ENCODE data around the gene IQCB1.

DNA sequence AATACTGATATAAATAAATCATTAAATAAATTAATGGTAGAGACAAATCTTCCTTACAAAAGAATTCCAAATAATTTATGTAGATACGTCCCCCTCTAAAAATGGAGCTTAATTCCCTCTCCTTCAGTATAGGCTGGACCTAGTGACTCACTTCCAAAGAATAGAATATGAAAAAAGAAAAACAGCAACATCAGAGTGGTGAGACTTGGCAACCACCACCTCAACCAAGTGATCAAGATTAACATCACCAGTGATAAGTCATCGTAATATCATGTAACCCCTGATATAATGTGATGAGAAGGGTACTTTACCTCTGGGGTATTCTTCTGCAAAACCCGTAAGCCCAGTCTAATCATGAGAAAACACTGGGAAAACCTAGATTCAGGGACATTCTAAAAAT lies 98.7 kb downstream of the IQCB1 start:
- TF ChIP-seq, protein P1, sequence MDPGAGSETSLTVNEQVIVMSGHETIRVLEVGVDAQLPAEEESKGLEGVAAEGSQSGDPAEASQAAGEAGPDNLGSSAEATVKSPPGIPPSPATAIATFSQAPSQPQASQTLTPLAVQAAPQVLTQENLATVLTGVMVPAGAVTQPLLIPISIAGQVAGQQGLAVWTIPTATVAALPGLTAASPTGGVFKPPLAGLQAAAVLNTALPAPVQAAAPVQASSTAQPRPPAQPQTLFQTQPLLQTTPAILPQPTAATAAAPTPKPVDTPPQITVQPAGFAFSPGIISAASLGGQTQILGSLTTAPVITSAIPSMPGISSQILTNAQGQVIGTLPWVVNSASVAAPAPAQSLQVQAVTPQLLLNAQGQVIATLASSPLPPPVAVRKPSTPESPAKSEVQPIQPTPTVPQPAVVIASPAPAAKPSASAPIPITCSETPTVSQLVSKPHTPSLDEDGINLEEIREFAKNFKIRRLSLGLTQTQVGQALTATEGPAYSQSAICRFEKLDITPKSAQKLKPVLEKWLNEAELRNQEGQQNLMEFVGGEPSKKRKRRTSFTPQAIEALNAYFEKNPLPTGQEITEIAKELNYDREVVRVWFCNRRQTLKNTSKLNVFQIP (CRISPR knock-in tag; IDR thresholded peaks at IDR 0.05; ENCODE audit: borderline replicate concordance, low read depth), result no peak
- TF ChIP-seq, protein P2, sequence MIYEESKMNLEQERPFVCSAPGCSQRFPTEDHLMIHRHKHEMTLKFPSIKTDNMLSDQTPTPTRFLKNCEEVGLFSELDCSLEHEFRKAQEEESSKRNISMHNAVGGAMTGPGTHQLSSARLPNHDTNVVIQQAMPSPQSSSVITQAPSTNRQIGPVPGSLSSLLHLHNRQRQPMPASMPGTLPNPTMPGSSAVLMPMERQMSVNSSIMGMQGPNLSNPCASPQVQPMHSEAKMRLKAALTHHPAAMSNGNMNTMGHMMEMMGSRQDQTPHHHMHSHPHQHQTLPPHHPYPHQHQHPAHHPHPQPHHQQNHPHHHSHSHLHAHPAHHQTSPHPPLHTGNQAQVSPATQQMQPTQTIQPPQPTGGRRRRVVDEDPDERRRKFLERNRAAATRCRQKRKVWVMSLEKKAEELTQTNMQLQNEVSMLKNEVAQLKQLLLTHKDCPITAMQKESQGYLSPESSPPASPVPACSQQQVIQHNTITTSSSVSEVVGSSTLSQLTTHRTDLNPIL (CRISPR knock-in tag; IDR thresholded peaks at IDR 0.05; ENCODE audit: low read depth), result no peak
- TF ChIP-seq, protein P3, sequence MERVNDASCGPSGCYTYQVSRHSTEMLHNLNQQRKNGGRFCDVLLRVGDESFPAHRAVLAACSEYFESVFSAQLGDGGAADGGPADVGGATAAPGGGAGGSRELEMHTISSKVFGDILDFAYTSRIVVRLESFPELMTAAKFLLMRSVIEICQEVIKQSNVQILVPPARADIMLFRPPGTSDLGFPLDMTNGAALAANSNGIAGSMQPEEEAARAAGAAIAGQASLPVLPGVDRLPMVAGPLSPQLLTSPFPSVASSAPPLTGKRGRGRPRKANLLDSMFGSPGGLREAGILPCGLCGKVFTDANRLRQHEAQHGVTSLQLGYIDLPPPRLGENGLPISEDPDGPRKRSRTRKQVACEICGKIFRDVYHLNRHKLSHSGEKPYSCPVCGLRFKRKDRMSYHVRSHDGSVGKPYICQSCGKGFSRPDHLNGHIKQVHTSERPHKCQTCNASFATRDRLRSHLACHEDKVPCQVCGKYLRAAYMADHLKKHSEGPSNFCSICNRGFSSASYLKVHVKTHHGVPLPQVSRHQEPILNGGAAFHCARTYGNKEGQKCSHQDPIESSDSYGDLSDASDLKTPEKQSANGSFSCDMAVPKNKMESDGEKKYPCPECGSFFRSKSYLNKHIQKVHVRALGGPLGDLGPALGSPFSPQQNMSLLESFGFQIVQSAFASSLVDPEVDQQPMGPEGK (CRISPR knock-in tag; IDR thresholded peaks at IDR 0.05; ENCODE audit: borderline replicate concordance), result no peak
- TF ChIP-seq, protein P4, sequence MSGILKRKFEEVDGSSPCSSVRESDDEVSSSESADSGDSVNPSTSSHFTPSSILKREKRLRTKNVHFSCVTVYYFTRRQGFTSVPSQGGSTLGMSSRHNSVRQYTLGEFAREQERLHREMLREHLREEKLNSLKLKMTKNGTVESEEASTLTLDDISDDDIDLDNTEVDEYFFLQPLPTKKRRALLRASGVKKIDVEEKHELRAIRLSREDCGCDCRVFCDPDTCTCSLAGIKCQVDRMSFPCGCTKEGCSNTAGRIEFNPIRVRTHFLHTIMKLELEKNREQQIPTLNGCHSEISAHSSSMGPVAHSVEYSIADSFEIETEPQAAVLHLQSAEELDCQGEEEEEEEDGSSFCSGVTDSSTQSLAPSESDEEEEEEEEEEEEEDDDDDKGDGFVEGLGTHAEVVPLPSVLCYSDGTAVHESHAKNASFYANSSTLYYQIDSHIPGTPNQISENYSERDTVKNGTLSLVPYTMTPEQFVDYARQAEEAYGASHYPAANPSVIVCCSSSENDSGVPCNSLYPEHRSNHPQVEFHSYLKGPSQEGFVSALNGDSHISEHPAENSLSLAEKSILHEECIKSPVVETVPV (CRISPR knock-in tag; IDR thresholded peaks at IDR 0.05), result no peak
- TF ChIP-seq TOX (CRISPR knock-in tag; IDR thresholded peaks at IDR 0.05; ENCODE audit: borderline replicate concordance), result no peak
- no peak for TF ChIP-seq ZNF8 (CRISPR knock-in tag; IDR thresholded peaks at IDR 0.05)
- TF ChIP-seq RARB (CRISPR knock-in tag; IDR thresholded peaks at IDR 0.05), result no peak
- no peak for TF ChIP-seq ISL1 (CRISPR knock-in tag; IDR thresholded peaks at IDR 0.05)
- no peak for TF ChIP-seq ARNTL (CRISPR knock-in tag; IDR thresholded peaks at IDR 0.05; ENCODE audit: borderline replicate concordance, low read depth)
- TF ChIP-seq ZNF565 (CRISPR knock-in tag; conservative IDR thresholded peaks at IDR 0.05; ENCODE audit: low read depth), result no peak
- TF ChIP-seq ZFP30 (CRISPR knock-in tag; IDR thresholded peaks at IDR 0.05), result no peak

All from SK-N-SH treated with all-trans-retinoic acid at 6 μM for 48 hours (cell line).